Calu3 (cell line): ENCODE data around the gene ZWILCH. TPM values are rescaled to one million over a fixed set of nuclear protein-coding genes. Genes with fewer than 3 reads are reported as not detected.

Experiments used
- BruUV-seq: library from RNA; stranded (reverse); fragments of 400-500 nt; replicated peaks from 2 replicates; lab custom pipeline; 2021; lab: Mats Ljungman, UMichigan
- CTCF ChIA-PET: fragments of 300-600 bp; sonication (Branson Sonifier 250); formaldehyde crosslinking; loops from one replicate; lab custom pipeline; 2022; ENCODE audit warnings: antibody characterized with exemption; lab: Charles Lee
- DNase-seq: peaks from one replicate; pipeline ENCODE4 v3.0.0; 2022
- H3K27ac Mint-ChIP-seq: one replicate; pipeline ENCODE4 v1.8.0; 2022; ENCODE audit warnings: mixed read lengths; ENCODE audit not compliant: unreplicated experiment
- H3K27me3 Mint-ChIP-seq: one replicate; pipeline ENCODE4 v1.8.0; 2022; ENCODE audit warnings: mixed read lengths; ENCODE audit not compliant: unreplicated experiment
- H3K36me3 Mint-ChIP-seq: one replicate; pipeline ENCODE4 v1.8.0; 2022; ENCODE audit warnings: mild to moderate bottlenecking, moderate library complexity, mixed read lengths; ENCODE audit not compliant: insufficient read depth, unreplicated experiment
- H3K4me1 Mint-ChIP-seq: one replicate; pipeline ENCODE4 v1.8.0; 2022; ENCODE audit warnings: mild to moderate bottlenecking, low read depth, mixed read lengths; ENCODE audit not compliant: unreplicated experiment
- H3K4me3 Mint-ChIP-seq: one replicate; pipeline ENCODE4 v1.8.0; 2022; ENCODE audit warnings: mild to moderate bottlenecking, low read depth, moderate library complexity, mixed read lengths; ENCODE audit not compliant: unreplicated experiment
- H3K9me3 Mint-ChIP-seq: one replicate; pipeline ENCODE4 v1.8.0; 2022; ENCODE audit warnings: low read depth, mixed read lengths; ENCODE audit not compliant: unreplicated experiment
- intact Hi-C: fragments of 100-400 bp; cut with micrococcal nuclease; formaldehyde crosslinking; loops from one replicate; pipeline ENCODE4 v1.10.0; 2022; ENCODE audit not compliant: unreplicated experiment
- total RNA-seq: library from RNA; stranded (reverse); gene quantifications from 2 replicates; pipeline ENCODE4 v1.2.3, GENCODE V29; 2022
- TF ChIP-seq, protein P1 (sequence below): fragments of 200-600 bp; IDR thresholded peaks from one replicate; pipeline ENCODE4 v1.8.0; 2022; ENCODE audit warnings: antibody characterized with exemption; ENCODE audit not compliant: unreplicated experiment

Gene ZWILCH
- total RNA-seq, 1 experiment from 2014 or later: 34.5 TPM

DNA sequence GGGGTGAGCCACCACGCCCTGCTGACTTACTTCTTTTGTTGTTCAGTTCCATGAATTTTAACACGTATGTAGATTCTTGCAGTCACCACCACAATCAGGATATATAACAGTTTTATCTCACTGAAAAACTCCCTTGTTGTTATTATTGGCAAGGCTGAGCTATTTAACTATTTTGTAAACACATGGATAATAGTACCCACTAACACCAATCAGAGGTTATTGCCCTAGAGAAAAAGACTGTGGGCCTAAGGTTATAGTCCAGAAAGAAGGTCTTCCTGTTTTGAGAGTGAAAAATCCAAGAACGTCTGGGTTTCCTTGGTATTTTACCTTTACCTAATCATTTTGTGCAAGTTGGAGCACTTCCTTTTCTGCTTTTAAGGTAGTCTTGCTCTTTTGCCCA is 9.5 kb downstream of the ZWILCH start:
- H3K4me1 Mint-ChIP-seq: peaks cover 6% of the 10 kb centered on the region

DNA sequence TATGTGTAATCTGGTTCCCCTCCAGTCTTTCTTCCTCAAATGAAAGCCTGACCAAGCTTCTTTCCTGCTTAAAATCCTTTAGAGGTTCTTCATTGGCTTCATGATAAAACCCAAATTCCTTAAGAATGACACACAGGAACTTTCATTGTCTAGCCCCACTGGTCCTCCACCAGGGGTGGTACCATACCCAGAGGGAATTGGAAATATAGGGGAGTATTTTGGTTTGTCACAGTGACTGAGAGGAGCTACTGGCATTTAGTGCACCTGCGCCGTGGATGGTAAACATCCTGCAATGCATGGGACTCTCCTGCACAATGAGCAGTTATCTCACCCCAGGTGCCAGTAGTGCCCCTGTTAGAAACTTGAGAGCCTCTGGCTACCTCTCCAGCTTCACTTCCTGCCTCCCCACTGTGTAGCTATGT is 10.8 kb downstream of the ZWILCH start:
- CTCF ChIA-PET: interaction anchor here (1.1 kb wide), 1 partner anchor 11 kb away, joined by 3 read pairs; the partner anchor contains the start of gene ZWILCH
- H3K36me3 Mint-ChIP-seq: peaks cover 11% of the 10 kb centered on the region
- BruUV-seq: no TSS peak
- peaks cover 6% of the 10 kb centered on the region for H3K4me1 Mint-ChIP-seq
- no peak overlapping the region for H3K27ac Mint-ChIP-seq
- TF ChIP-seq, protein P1, sequence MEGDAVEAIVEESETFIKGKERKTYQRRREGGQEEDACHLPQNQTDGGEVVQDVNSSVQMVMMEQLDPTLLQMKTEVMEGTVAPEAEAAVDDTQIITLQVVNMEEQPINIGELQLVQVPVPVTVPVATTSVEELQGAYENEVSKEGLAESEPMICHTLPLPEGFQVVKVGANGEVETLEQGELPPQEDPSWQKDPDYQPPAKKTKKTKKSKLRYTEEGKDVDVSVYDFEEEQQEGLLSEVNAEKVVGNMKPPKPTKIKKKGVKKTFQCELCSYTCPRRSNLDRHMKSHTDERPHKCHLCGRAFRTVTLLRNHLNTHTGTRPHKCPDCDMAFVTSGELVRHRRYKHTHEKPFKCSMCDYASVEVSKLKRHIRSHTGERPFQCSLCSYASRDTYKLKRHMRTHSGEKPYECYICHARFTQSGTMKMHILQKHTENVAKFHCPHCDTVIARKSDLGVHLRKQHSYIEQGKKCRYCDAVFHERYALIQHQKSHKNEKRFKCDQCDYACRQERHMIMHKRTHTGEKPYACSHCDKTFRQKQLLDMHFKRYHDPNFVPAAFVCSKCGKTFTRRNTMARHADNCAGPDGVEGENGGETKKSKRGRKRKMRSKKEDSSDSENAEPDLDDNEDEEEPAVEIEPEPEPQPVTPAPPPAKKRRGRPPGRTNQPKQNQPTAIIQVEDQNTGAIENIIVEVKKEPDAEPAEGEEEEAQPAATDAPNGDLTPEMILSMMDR: no peak
- DNase-seq: no peak
- H3K9me3 Mint-ChIP-seq: no peaks in the 10 kb centered on the region
- no peaks in the 10 kb centered on the region for H3K27me3 Mint-ChIP-seq
- H3K4me3 Mint-ChIP-seq: no peak overlapping the region
- intact Hi-C loops: no loop called here

More for the DNA sequence above, 9.5 kb downstream of the ZWILCH start:
- BruUV-seq: no TSS peak
- CTCF ChIA-PET: no interaction called here
- H3K27ac Mint-ChIP-seq: no peak overlapping the region
- no peaks in the 10 kb centered on the region for H3K9me3 Mint-ChIP-seq
- H3K4me3 Mint-ChIP-seq: no peak overlapping the region
- H3K27me3 Mint-ChIP-seq: no peaks in the 10 kb centered on the region
- intact Hi-C loops: no loop called here
- H3K36me3 Mint-ChIP-seq: peaks cover 11% of the 10 kb centered on the region
- TF ChIP-seq, protein P1: no peak
- no peak for DNase-seq

DNA sequence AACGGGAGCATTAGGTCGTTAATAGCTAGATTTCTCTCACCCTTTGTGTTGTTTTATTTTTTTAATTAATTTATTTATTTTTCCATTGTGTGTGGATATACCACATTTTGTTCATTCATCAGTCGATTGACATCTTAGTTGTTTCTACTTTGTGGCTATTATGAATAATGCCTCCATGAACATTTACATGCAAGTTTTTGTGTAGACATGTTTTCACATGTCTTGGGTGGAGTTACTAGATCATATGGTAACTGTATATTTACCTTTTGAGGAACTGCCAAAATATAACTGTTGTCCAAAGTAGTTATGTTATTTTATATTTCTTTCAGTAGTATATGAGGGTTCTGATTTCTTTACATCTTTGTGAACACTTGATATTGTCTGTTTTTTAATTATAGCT is 18.8 kb downstream of the ZWILCH start:
- no peak for DNase-seq
- BruUV-seq: no TSS peak
- H3K27ac Mint-ChIP-seq: no peak overlapping the region
- H3K9me3 Mint-ChIP-seq: no peaks in the 10 kb centered on the region
- no peaks in the 10 kb centered on the region for H3K4me1 Mint-ChIP-seq
- no peaks in the 10 kb centered on the region for H3K27me3 Mint-ChIP-seq
- intact Hi-C loops: no loop called here
- TF ChIP-seq, protein P1: no peak
- CTCF ChIA-PET: no interaction called here
- peaks cover 17% of the 10 kb centered on the region for H3K36me3 Mint-ChIP-seq
- H3K4me3 Mint-ChIP-seq: no peak overlapping the region

DNA sequence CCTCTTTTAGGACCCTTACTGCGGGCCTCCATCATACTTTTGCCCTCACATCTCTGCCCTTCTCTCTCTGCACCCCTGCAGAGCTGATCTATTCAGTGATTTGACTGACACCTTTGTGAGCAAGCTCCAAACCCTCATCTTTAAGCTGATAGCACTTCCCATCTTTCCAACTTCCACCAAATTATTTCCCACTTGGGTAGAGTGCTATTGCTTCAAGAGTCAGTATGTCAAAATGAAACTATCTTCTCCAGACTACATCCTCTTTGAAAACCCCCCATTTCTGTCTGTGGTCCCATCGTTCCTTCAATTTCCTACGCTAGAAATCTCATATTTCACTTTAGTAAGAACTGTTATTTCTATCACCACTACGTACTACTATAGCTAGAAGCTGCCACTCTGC is 19.7 kb downstream of the ZWILCH start:
- Mint-ChIP-seq H3K36me3 (peaks cover 17% of the 10 kb centered on the region), H3K4me3 (no peak overlapping the region), H3K4me1 (no peaks in the 10 kb centered on the region), H3K27me3 (no peaks in the 10 kb centered on the region), H3K9me3 (no peaks in the 10 kb centered on the region), H3K27ac (no peak overlapping the region)
- TF ChIP-seq, protein P1: no peak
- intact Hi-C loops: no loop called here
- DNase-seq: no peak
- no TSS peak for BruUV-seq
- CTCF ChIA-PET: no interaction called here
